HepG2 (cell line): ENCODE data around the gene ACADSB. TPM values are rescaled to one million over a fixed set of nuclear protein-coding genes. Genes with fewer than 3 reads are reported as not detected.

Experiments used
- ATAC-seq: fragments of 200-7000 bp; cut with Tn5 transposase; 3 replicates; pipeline ENCODE4 v1.9.1; 2020; ENCODE audit warnings: mild to moderate bottlenecking, moderate library complexity
- BruUV-seq: library from RNA; stranded (reverse); fragments of 400-500 nt; replicated peaks from 2 replicates; lab custom pipeline; 2021; lab: Mats Ljungman, UMichigan
- CTCF ChIA-PET: fragments of 300-600 bp; formaldehyde crosslinking; extraction: SDS; loops from one replicate; lab custom pipeline; 2021; ENCODE audit warnings: low total read pairs, inconsistent platforms, low intra/inter-chr PET ratio; lab: Yijun Ruan, JAX
- POLR2A ChIA-PET: fragments of 350-600 bp; sonication (Branson Sonifier 250); formaldehyde crosslinking; loops from one replicate; lab custom pipeline; 2020; ENCODE audit warnings: antibody characterized with exemption, inconsistent platforms; lab: Yijun Ruan, JAX
- DNase-seq: peaks from one replicate; pipeline ENCODE4 v3.0.0-alpha.2; 2015; ENCODE audit warnings: low spot score
- FAIRE-seq: peaks from 3 replicates; lab custom pipeline; 2011; peaks lifted over from hg19 to GRCh38; lab: Jason Lieb, UNC
- H2AFZ ChIP-seq: one replicate; pipeline ENCODE4 v1.6.1; 2011; ENCODE audit warnings: low read length, inconsistent platforms
- H3K27ac ChIP-seq: fragments of 300-600 bp; 3 replicates; pipeline ENCODE4 v1.8.0; 2011; ENCODE audit warnings: mixed run types, mild to moderate bottlenecking, mixed read lengths, low read length, inconsistent platforms; ENCODE audit not compliant: insufficient read depth; ENCODE audit errors: extremely low read length
- H3K27me3 ChIP-seq, 2 experiments: fragments of 200-600 bp in 1 of 2; 2 replicates in 1 of 2; 3 replicates in 1 of 2; pipeline versions ENCODE4 v1.6.0 to v1.8.0; 2011; ENCODE audit warnings: low read length in 2 of 2, mild to moderate bottlenecking in 2 of 2, moderate library complexity in 2 of 2, inconsistent platforms in 1 of 2; ENCODE audit not compliant: insufficient read depth in 2 of 2, control insufficient read depth in 1 of 2
- H3K36me3 ChIP-seq, 2 experiments: fragments of 200-600 bp in 1 of 2; replicated peaks in 1 of 2; 2 replicates in 1 of 2; 3 replicates in 1 of 2; pipeline versions ENCODE4 v1.5.1 to v1.8.0; 2011; ENCODE audit warnings: low read length in 2 of 2, inconsistent platforms in 1 of 2; ENCODE audit not compliant: insufficient read depth in 2 of 2, control insufficient read depth in 1 of 2
- H3K4me1 ChIP-seq: 2 replicates; pipeline ENCODE4 v1.5.1; 2012; ENCODE audit warnings: low read length, inconsistent platforms; ENCODE audit not compliant: insufficient read depth
- H3K4me2 ChIP-seq: 2 replicates; pipeline ENCODE4 v1.6.0; 2011; ENCODE audit warnings: low read depth, low read length, inconsistent platforms
- H3K4me3 ChIP-seq, 3 experiments: fragments of 200-600 bp in 1 of 3; sonication (generic), shearing (Covaris generic) in 1 of 3; replicated peaks in 1 of 3; 2 replicates each; pipeline ENCODE4 v1.5.1; 2011 to 2016; ENCODE audit warnings: low read length in 3 of 3, inconsistent platforms in 2 of 3, low read depth in 2 of 3, mild to moderate bottlenecking in 2 of 3, control low read depth in 1 of 3, mixed read lengths in 1 of 3; ENCODE audit not compliant: insufficient read depth in 1 of 3
- H3K79me2 ChIP-seq: one replicate; pipeline ENCODE4 v1.6.1; 2011; ENCODE audit warnings: low read length, inconsistent platforms; ENCODE audit not compliant: insufficient read depth
- H3K9ac ChIP-seq: 2 replicates; pipeline ENCODE4 v1.6.0; 2011; ENCODE audit warnings: mild to moderate bottlenecking, low read depth, low read length, inconsistent platforms; ENCODE audit not compliant: insufficient read depth
- H3K9me3 ChIP-seq: 2 replicates; pipeline ENCODE4 v1.5.1; 2012; ENCODE audit warnings: mild to moderate bottlenecking, low read length
- H4K20me1 ChIP-seq: 2 replicates; pipeline ENCODE4 v1.6.0; 2011; ENCODE audit warnings: inconsistent platforms, mild to moderate bottlenecking, low read length, moderate library complexity; ENCODE audit not compliant: insufficient read depth
- BORCS8-MEF2B ChIP-seq: sonication (generic); formaldehyde crosslinking; IDR thresholded peaks from 2 replicates; pipeline ENCODE4 v1.8.0; 2022; ENCODE audit warnings: mild to moderate bottlenecking, missing genetic modification reagents
- CBFB ChIP-seq: sonication (generic); formaldehyde crosslinking; IDR thresholded peaks from 2 replicates; pipeline ENCODE4 v1.4.0; 2020; ENCODE audit warnings: missing genetic modification reagents
- CBX2 ChIP-seq, 2 experiments: fragments of 200-600 bp in 1 of 2; sonication (generic); formaldehyde crosslinking in 1 of 2; IDR thresholded peaks; 2 replicates each; pipeline versions ENCODE4 v1.7.0 to v1.8.1; 2018 to 2022; ENCODE audit warnings: low read depth in 2 of 2, low read length in 1 of 2, mild to moderate bottlenecking in 1 of 2, missing genetic modification reagents in 1 of 2
- CREM ChIP-seq, 2 experiments: sonication (generic) in 1 of 2; formaldehyde crosslinking in 1 of 2; IDR thresholded peaks; 2 replicates each; pipeline versions ENCODE4 v1.4.0 to v1.6.1; 2016 to 2020; ENCODE audit warnings: antibody characterized with exemption in 1 of 2, mild to moderate bottlenecking in 1 of 2, missing genetic modification reagents in 1 of 2
- PRDM4 ChIP-seq: sonication (generic); formaldehyde crosslinking; IDR thresholded peaks from 2 replicates; pipeline ENCODE4 v1.9.0; 2021; ENCODE audit warnings: missing genetic modification reagents, borderline replicate concordance
- RARG ChIP-seq: sonication (generic); formaldehyde crosslinking; IDR thresholded peaks from 2 replicates; pipeline ENCODE4 v1.4.0; 2020; ENCODE audit warnings: low read depth, mild to moderate bottlenecking, missing genetic modification reagents
- SNAPC5 ChIP-seq: sonication (generic); formaldehyde crosslinking; IDR thresholded peaks from 2 replicates; pipeline ENCODE4 v1.8.1; 2023; ENCODE audit warnings: mild to moderate bottlenecking, missing genetic modification reagents, borderline replicate concordance
- ZMYM3 ChIP-seq: sonication (generic); formaldehyde crosslinking; IDR thresholded peaks from 2 replicates; pipeline ENCODE4 v1.5.1; 2020; ENCODE audit warnings: mild to moderate bottlenecking, missing genetic modification reagents
- ZNF441 ChIP-seq: sonication (generic); formaldehyde crosslinking; IDR thresholded peaks from 2 replicates; pipeline ENCODE4 v1.7.0; 2021; ENCODE audit warnings: missing genetic modification reagents, borderline replicate concordance
- ZNF547 ChIP-seq: sonication (generic); formaldehyde crosslinking; IDR thresholded peaks from 2 replicates; pipeline ENCODE4 v1.5.1; 2020; ENCODE audit warnings: mild to moderate bottlenecking, missing genetic modification reagents
- ZNF780A ChIP-seq: sonication (generic); formaldehyde crosslinking; IDR thresholded peaks from 2 replicates; pipeline ENCODE4 v1.8.0; 2022; ENCODE audit warnings: mild to moderate bottlenecking, missing genetic modification reagents, moderate library complexity
- WGBS: methylation state at CpG from one replicate; pipeline ENCODE4 v1.1.6; 2017; ENCODE audit warnings: low lambda C conversion rate; 5-methylcytosine and 5-hydroxymethylcytosine counted together
- in situ Hi-C: cut with HindIII; loops from 2 replicates; pipeline ENCODE4 v1.10.0; 2017; ENCODE audit warnings: low pct_unique_long_range_greater_than_20kb; ENCODE audit not compliant: extremely low pct_ligation_motif_present
- intact Hi-C: fragments of 100-400 bp; cut with micrococcal nuclease; formaldehyde crosslinking; loops from one replicate; pipeline ENCODE4 v1.10.0; 2022; ENCODE audit not compliant: unreplicated experiment
- polyA plus RNA-seq, 8 experiments: library from polyadenylated mRNA; depleted of rRNA in 3 of 8; stranded (reverse) in 7 of 8; unstranded in 1 of 8; fragments of >200 nt; fragmentation: Illumina TruSeq in 4 of 8; extraction: Trizol in 4 of 8; gene quantifications; 2 replicates each; pipeline versions ENCODE4 v1.2.1 to v1.2.3, GENCODE V29; 2011 to 2016; ENCODE audit warnings: low read depth in 4 of 8, missing spikeins in 1 of 8, mixed read lengths in 1 of 8; ENCODE audit not compliant: insufficient read depth in 1 of 8
- total RNA-seq, 5 experiments: library from RNA; depleted of rRNA; stranded (reverse); fragments of >200 nt; fragmentation: Illumina TruSeq; extraction: Trizol; gene quantifications; 2 replicates each; pipeline ENCODE4 v1.2.3, GENCODE V29; 2016; ENCODE audit warnings: low read depth in 1 of 5

Gene ACADSB
- total and polyA plus RNA-seq, 2 of the 13 experiments (the other 11 are each of a cell fraction or from before 2014, with no cell fraction given): 80.0 to 87.6 TPM

GRCh38 chr10:122983898-122984297, 24.9 kb upstream of the ACADSB start:
- TF ChIP-seq PRDM4 (CRISPR knock-in tag) (no peak), ZMYM3 (no peak), SNAPC5 (CRISPR knock-in tag) (no peak), CBX2 (IDR thresholded peaks at IDR 0.05; ENCODE audit: low read depth, low read length) (no peak), CBX2 (CRISPR knock-in tag; IDR thresholded peaks at IDR 0.05; ENCODE audit: low read depth) (no peak), ZNF780A (CRISPR knock-in tag) (no peak), CBFB (CRISPR knock-in tag) (no peak), ZNF547 (CRISPR knock-in tag) (no peak), BORCS8-MEF2B (no peak), CREM (IDR thresholded peaks at IDR 0.05) (no peak), CREM (CRISPR knock-in tag; IDR thresholded peaks at IDR 0.05) (no peak), ZNF441 (no peak), RARG (no peak)
- FAIRE-seq: no peak

More at GRCh38 chr10:122983898-122984297, 24.9 kb upstream of the ACADSB start:
- in situ Hi-C loops: no loop called here
- peaks cover 27% of the 10 kb centered on the region for H3K4me1 ChIP-seq
- no peaks in the 10 kb centered on the region for H3K79me2 ChIP-seq
- H3K9me3 ChIP-seq: no peaks in the 10 kb centered on the region
- intact Hi-C loops: no loop called here
- CTCF ChIA-PET: no interaction called here
- no peak for ATAC-seq
- no peak overlapping the region for H3K4me2 ChIP-seq
- WGBS: 98% methylated on average over 6 of the region's 6 CpGs
- no peak for DNase-seq
- BruUV-seq: no TSS peak
- H4K20me1 ChIP-seq: no peaks in the 10 kb centered on the region
- POLR2A ChIA-PET: interaction anchor here (6.4 kb wide), 1 partner anchor 24 kb away, joined by 37 read pairs; the partner anchor contains the start of genes ACADSB and IKZF5
- no peak overlapping the region for H3K4me3 ChIP-seq
- no peaks in the 10 kb centered on the region; a peak in 1 of 5 replicates for H3K27me3 ChIP-seq
- H2AFZ ChIP-seq: no peak overlapping the region
- no peak overlapping the region for H3K27ac ChIP-seq
- no peak overlapping the region for H3K9ac ChIP-seq
- peaks cover 1 to 24% of the 10 kb centered on the region in 2 experiments; a peak in 2 of 5 replicates for H3K36me3 ChIP-seq
